SU-DHL-6 (cell line): ENCODE results near the gene CSNK1A1.

Source experiments
- H2AFZ ChIP-seq: fragments of 200-600 bp; sonication (generic); 2 replicates; pipeline ENCODE4 v1.6.1; 2014; ENCODE audit warnings: low read depth, mild to moderate bottlenecking, moderate library complexity, mixed read lengths, antibody characterized with exemption, low read length; ENCODE audit not compliant: severe bottlenecking
- H3F3A ChIP-seq: fragments of 200-600 bp; shearing (Covaris generic); 2 replicates; pipeline ENCODE4 v1.6.0; 2016; ENCODE audit warnings: antibody characterized with exemption, mild to moderate bottlenecking; ENCODE audit not compliant: insufficient read depth
- H3K27ac ChIP-seq: fragments of 200-600 bp; sonication (generic); 2 replicates; pipeline ENCODE4 v1.5.1; 2016; ENCODE audit warnings: low read depth, mild to moderate bottlenecking, low read length, moderate library complexity, mixed read lengths
- H3K27me3 ChIP-seq: fragments of 200-600 bp; sonication (generic), shearing (Covaris generic); 2 replicates; pipeline ENCODE4 v1.6.0; 2014; ENCODE audit warnings: mild to moderate bottlenecking, low read length
- H3K36me3 ChIP-seq: fragments of 200-600 bp; sonication (generic); 2 replicates; pipeline ENCODE4 v1.6.1; 2014; ENCODE audit warnings: mild to moderate bottlenecking, low read length, mixed read lengths
- H3K4me2 ChIP-seq: fragments of 300-600, 200-600 bp; shearing (Covaris generic), sonication (generic); 2 replicates; pipeline ENCODE4 v1.6.0; 2014; ENCODE audit warnings: low read length, low read depth, mild to moderate bottlenecking; ENCODE audit not compliant: poor library complexity, severe bottlenecking
- H3K4me3 ChIP-seq: fragments of 200-600 bp; sonication (generic); 2 replicates; pipeline ENCODE4 v1.5.1; 2014; ENCODE audit warnings: antibody characterized with exemption, low read length, mild to moderate bottlenecking, mixed read lengths; ENCODE audit not compliant: insufficient read depth, poor library complexity, severe bottlenecking
- H3K79me2 ChIP-seq: fragments of 200-600 bp; sonication (generic); 2 replicates; pipeline ENCODE4 v1.6.1; 2014; ENCODE audit warnings: mild to moderate bottlenecking, low read length, moderate library complexity; ENCODE audit not compliant: insufficient read depth
- H3K9ac ChIP-seq: fragments of 200-600 bp; sonication (generic); 2 replicates; pipeline ENCODE4 v1.7.0; 2014; ENCODE audit warnings: mild to moderate bottlenecking, low read length
- H3K9me2 ChIP-seq: fragments of 200-600 bp; sonication (generic); replicated peaks from 2 replicates; pipeline ENCODE4 v1.6.1; 2014; ENCODE audit warnings: low read length; ENCODE audit not compliant: insufficient read depth
- H3K9me3 ChIP-seq: fragments of 200-600 bp; sonication (generic); 2 replicates; pipeline ENCODE4 v1.6.1; 2014; ENCODE audit warnings: low read length, mixed read lengths; ENCODE audit not compliant: insufficient read depth
- H4K20me1 ChIP-seq: fragments of 200-600 bp; sonication (generic); 2 replicates; pipeline ENCODE4 v1.6.1; 2014; ENCODE audit warnings: low read depth, mild to moderate bottlenecking, antibody characterized with exemption, low read length, moderate library complexity, mixed read lengths
- CTCF ChIP-seq: fragments of 200-600 bp; sonication (generic); IDR thresholded peaks from one replicate; pipeline ENCODE4 v1.5.1; 2017; ENCODE audit warnings: antibody characterized with exemption, mild to moderate bottlenecking, low read length, moderate library complexity; ENCODE audit not compliant: insufficient read depth, poor library complexity, severe bottlenecking
- EZH2phosphoT487 ChIP-seq: fragments of 200-600 bp; sonication (generic), shearing (Covaris generic); conservative IDR thresholded peaks from 2 replicates; pipeline ENCODE4 v1.6.1; 2018; ENCODE audit warnings: mild to moderate bottlenecking, antibody characterized with exemption, low read length, moderate library complexity, mixed read lengths

Gene CSNK1A1

GRCh38 chr5:149552038-149552494 lies 827 bp upstream of the CSNK1A1 start:
- Histone ChIP-seq H3K9me3 (no peaks in the 10 kb centered on the region), H3K27me3 (no peaks in the 10 kb centered on the region), H3K9me2 (no peaks in the 10 kb centered on the region), H3K27ac (peak overlapping the region; percentile 75), H4K20me1 (peaks cover 16% of the 10 kb centered on the region; the same call in 1 of the 2 replicates), H2AFZ (peak overlapping the region; percentile 91), H3K36me3 (peaks cover 15% of the 10 kb centered on the region), H3K4me3 (peak overlapping the region; percentile 98), H3K79me2 (peaks cover 40% of the 10 kb centered on the region), H3K4me2 (peak overlapping the region; percentile 97), H3F3A (no peaks in the 10 kb centered on the region), H3K9ac (peak overlapping the region; percentile 96)
- TF ChIP-seq EZH2phosphoT487 (no peak), CTCF (no peak)

- H3K27me3 ChIP-seq: no peaks in the 10 kb centered on the region
- H3K36me3 ChIP-seq: peaks cover 16% of the 10 kb centered on the region
- H3K9me2 ChIP-seq: no peaks in the 10 kb centered on the region
- H3K79me2 ChIP-seq: peaks cover 53% of the 10 kb centered on the region
- H3K4me2 ChIP-seq: peak overlapping the region; percentile 88
- H3K9me3 ChIP-seq: no peaks in the 10 kb centered on the region
- H3F3A ChIP-seq: no peaks in the 10 kb centered on the region
- H3K4me3 ChIP-seq: peak overlapping the region; percentile 98
- peak overlapping the region; percentile 75 for H3K27ac ChIP-seq
- TF ChIP-seq CTCF (no peak), EZH2phosphoT487 (no peak)
- peak overlapping the region; percentile 96 for H3K9ac ChIP-seq
- peak overlapping the region; percentile 60 for H2AFZ ChIP-seq
- peaks cover 18% of the 10 kb centered on the region; the same call in 1 of the 2 replicates for H4K20me1 ChIP-seq
Observed at GRCh38 chr5:149550594-149551226, 529 bp downstream of the CSNK1A1 start.

GRCh38 chr5:149550268-149550583 lies 1.0 kb downstream of the CSNK1A1 start:
- H4K20me1 ChIP-seq: peaks cover 18% of the 10 kb centered on the region; the same call in 1 of the 2 replicates

More at GRCh38 chr5:149550268-149550583, 1.0 kb downstream of the CSNK1A1 start:
- Histone ChIP-seq H3K27me3 (no peaks in the 10 kb centered on the region), H3K79me2 (peaks cover 58% of the 10 kb centered on the region), H3K4me2 (peak overlapping the region; percentile 88), H2AFZ (no peak overlapping the region), H3F3A (no peaks in the 10 kb centered on the region), H3K27ac (peak overlapping the region; percentile 75), H3K9me3 (no peaks in the 10 kb centered on the region), H3K9ac (peak overlapping the region; percentile 96), H3K4me3 (peak overlapping the region; percentile 98), H3K9me2 (no peaks in the 10 kb centered on the region), H3K36me3 (peaks cover 16% of the 10 kb centered on the region)
- TF ChIP-seq EZH2phosphoT487: no peak
- TF ChIP-seq CTCF: no peak
